Mesendoderm (in vitro differentiated cells): ENCODE data around the gene SPATA6.

Experiments
- DNase-seq: peaks from one replicate; pipeline ENCODE4 v3.0.0; 2013
- H2AK5ac ChIP-seq: 2 replicates; pipeline ENCODE4 v1.6.1; 2013; ENCODE audit warnings: low read length, inconsistent platforms
- H2BK120ac ChIP-seq: 2 replicates; pipeline ENCODE4 v1.6.1; 2013; ENCODE audit warnings: low read depth, mild to moderate bottlenecking, low read length, moderate library complexity, mixed read lengths
- H2BK15ac ChIP-seq: replicated peaks from 2 replicates; pipeline ENCODE4 v1.6.1; 2013; ENCODE audit warnings: low read depth, mild to moderate bottlenecking, moderate library complexity
- H2BK5ac ChIP-seq: 2 replicates; pipeline ENCODE4 v1.6.1; 2013; ENCODE audit warnings: low read length, inconsistent platforms
- H3K18ac ChIP-seq: 2 replicates; pipeline ENCODE4 v1.6.1; 2013; ENCODE audit warnings: mild to moderate bottlenecking, low read length, mixed read lengths
- H3K23ac ChIP-seq: one replicate; pipeline ENCODE4 v1.6.1; 2013; ENCODE audit warnings: low read length
- H3K27ac ChIP-seq: 2 replicates; pipeline ENCODE4 v1.5.1; 2013; ENCODE audit warnings: low read depth, mild to moderate bottlenecking, inconsistent platforms, low read length, moderate library complexity
- H3K27me3 ChIP-seq: 2 replicates; pipeline ENCODE4 v1.6.1; 2013; ENCODE audit warnings: low read length, control low read depth, mild to moderate bottlenecking, inconsistent platforms; ENCODE audit not compliant: insufficient read depth, poor library complexity
- H3K36me3 ChIP-seq: 2 replicates; pipeline ENCODE4 v1.6.1; 2013; ENCODE audit warnings: low read length, inconsistent platforms; ENCODE audit not compliant: control insufficient read depth, insufficient read depth
- H3K4ac ChIP-seq: one replicate; pipeline ENCODE4 v1.6.1; 2013; ENCODE audit warnings: low read depth, mild to moderate bottlenecking, low read length, moderate library complexity
- H3K4me1 ChIP-seq: 2 replicates; pipeline ENCODE4 v1.6.1; 2013; ENCODE audit warnings: low read depth, low read length, inconsistent platforms; ENCODE audit not compliant: control insufficient read depth
- H3K4me2 ChIP-seq: 2 replicates; pipeline ENCODE4 v1.6.1; 2013; ENCODE audit warnings: low read length
- H3K4me3 ChIP-seq: 2 replicates; pipeline ENCODE4 v1.5.1; 2013; ENCODE audit warnings: mild to moderate bottlenecking, low read length
- H3K56ac ChIP-seq: one replicate; pipeline ENCODE4 v1.6.1; 2013; ENCODE audit warnings: low read length
- H3K79me1 ChIP-seq: 2 replicates; pipeline ENCODE4 v1.6.1; 2013; ENCODE audit warnings: low read length, inconsistent platforms
- H3K79me2 ChIP-seq: 2 replicates; pipeline ENCODE4 v1.6.1; 2013; ENCODE audit warnings: mild to moderate bottlenecking, low read length; ENCODE audit not compliant: control insufficient read depth, insufficient read depth
- H3K9ac ChIP-seq: 2 replicates; pipeline ENCODE4 v1.6.1; 2013; ENCODE audit warnings: low read length, inconsistent platforms
- H4K5ac ChIP-seq: one replicate; pipeline ENCODE4 v1.6.1; 2013; ENCODE audit warnings: low read length
- H4K8ac ChIP-seq: one replicate; pipeline ENCODE4 v1.6.1; 2013; ENCODE audit warnings: low read depth, mild to moderate bottlenecking, control low read depth, low read length, moderate library complexity
- WGBS: extraction: QIAGEN DNeasy Blood & Tissue Kit; methylation state at CpG from one replicate; pipeline ENCODE4 v1.1.7; 2013; ENCODE audit warnings: low lambda C conversion rate, missing lambda C conversion rate; ENCODE audit not compliant: insufficient coverage; ENCODE audit errors: extremely low coverage; 5-methylcytosine and 5-hydroxymethylcytosine counted together

SPATA6 gene

DNA sequence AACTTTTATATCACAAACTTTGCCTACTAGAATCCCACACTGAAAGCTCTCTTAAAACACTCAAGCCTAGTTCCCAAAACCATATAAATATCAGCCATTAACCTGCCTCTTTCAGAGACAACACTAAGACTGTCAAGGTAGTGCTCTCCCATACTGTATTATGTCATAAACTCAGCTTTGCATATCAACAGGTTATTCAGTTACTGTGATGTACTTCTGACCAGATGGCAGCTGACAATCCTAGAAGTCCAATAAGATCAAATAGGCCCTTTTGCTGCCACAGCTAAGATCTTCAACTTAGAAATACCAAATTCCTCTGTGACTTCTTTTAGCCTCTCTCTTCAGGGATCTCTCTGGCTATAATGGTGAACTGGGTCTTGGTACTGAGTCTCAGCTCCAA, 97.2 kb downstream of the SPATA6 start:
- Histone ChIP-seq H2AK5ac (no peak overlapping the region), H2BK5ac (no peak overlapping the region), H3K79me1 (no peaks in the 10 kb centered on the region), H4K8ac (no peak overlapping the region), H3K79me2 (no peaks in the 10 kb centered on the region), H3K4me2 (no peak overlapping the region), H3K4me3 (no peak overlapping the region), H3K23ac (no peak overlapping the region), H3K9ac (no peak overlapping the region), H3K4me1 (no peaks in the 10 kb centered on the region), H3K4ac (no peak overlapping the region), H3K27ac (no peak overlapping the region), H2BK120ac (no peak overlapping the region), H4K5ac (no peak overlapping the region), H3K27me3 (no peaks in the 10 kb centered on the region), H3K18ac (no peak overlapping the region), H3K36me3 (no peaks in the 10 kb centered on the region), H2BK15ac (no peak overlapping the region), H3K56ac (no peak overlapping the region)
- no peak for DNase-seq

DNA sequence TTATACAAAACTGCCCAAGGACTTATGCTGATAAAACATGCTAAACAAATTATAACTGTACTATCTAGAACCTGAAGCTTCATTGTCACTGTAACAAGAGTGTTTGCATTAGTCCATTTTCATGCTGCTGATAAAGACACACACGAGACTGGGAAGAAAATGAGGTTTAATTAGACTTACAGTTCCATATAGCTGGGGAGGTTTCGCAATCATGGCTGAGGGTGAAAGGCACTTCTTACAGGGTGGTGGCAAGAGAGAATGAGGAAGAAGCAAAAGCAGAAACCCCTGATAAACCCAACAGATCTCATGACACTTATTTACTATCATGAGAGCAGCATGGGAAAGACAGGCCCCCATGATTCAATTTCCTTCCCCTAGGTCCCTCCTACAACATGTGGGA, 100.4 kb downstream of the SPATA6 start:
- peak; percentile 6 for DNase-seq
- no peak overlapping the region for H3K23ac ChIP-seq
- no peak overlapping the region for H4K8ac ChIP-seq

DNA sequence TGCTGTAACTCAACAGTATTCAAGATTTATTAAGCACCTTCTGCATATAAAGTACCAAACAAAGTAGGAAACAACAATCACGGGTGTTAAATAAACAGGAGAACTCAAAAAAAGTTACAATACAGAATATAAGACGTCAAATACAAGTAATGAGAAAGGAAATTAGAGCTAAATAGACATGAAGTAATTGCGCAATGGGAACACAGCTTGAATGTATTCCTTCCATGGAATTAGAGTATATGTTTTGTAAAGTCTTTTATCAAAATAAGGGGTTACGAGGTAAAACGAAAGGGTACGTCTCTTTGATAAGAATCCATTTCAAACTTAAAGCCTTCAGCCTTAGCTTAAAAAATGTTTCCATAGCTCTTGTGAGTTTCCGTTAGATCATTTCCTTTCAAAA, 109.1 kb downstream of the SPATA6 start:
- no peak overlapping the region for H3K4me2 ChIP-seq
- no peak overlapping the region for H2BK120ac ChIP-seq
- no peak overlapping the region for H3K23ac ChIP-seq
- H3K79me2 ChIP-seq = no peaks in the 10 kb centered on the region
- H3K79me1 ChIP-seq = no peaks in the 10 kb centered on the region
- no peak overlapping the region for H3K4ac ChIP-seq
- H2BK15ac ChIP-seq = no peak overlapping the region
- H3K27me3 ChIP-seq = no peaks in the 10 kb centered on the region
- no peak overlapping the region for H2BK5ac ChIP-seq
- H3K4me1 ChIP-seq = no peaks in the 10 kb centered on the region
- no peak for DNase-seq
- H3K18ac ChIP-seq = no peak overlapping the region
- no peaks in the 10 kb centered on the region for H3K36me3 ChIP-seq
- H4K5ac ChIP-seq = no peak overlapping the region
- no CpG with 5 or more reads among the region's 7 CpGs for WGBS
- no peak overlapping the region for H4K8ac ChIP-seq
- no peak overlapping the region for H3K27ac ChIP-seq
- no peak overlapping the region for H3K56ac ChIP-seq
- no peak overlapping the region for H3K4me3 ChIP-seq
- H2AK5ac ChIP-seq = no peak overlapping the region
- no peak overlapping the region for H3K9ac ChIP-seq

More for the DNA sequence above, 100.4 kb downstream of the SPATA6 start:
- Histone ChIP-seq H3K4me3 (no peak overlapping the region), H3K27ac (no peak overlapping the region), H3K4ac (no peak overlapping the region), H3K79me2 (no peaks in the 10 kb centered on the region), H2AK5ac (no peak overlapping the region), H3K56ac (no peak overlapping the region), H3K4me1 (no peaks in the 10 kb centered on the region), H2BK5ac (no peak overlapping the region), H2BK15ac (no peak overlapping the region), H2BK120ac (no peak overlapping the region), H3K4me2 (no peak overlapping the region), H3K18ac (no peak overlapping the region), H3K36me3 (no peaks in the 10 kb centered on the region), H3K27me3 (no peaks in the 10 kb centered on the region), H3K9ac (no peak overlapping the region), H4K5ac (no peak overlapping the region), H3K79me1 (no peaks in the 10 kb centered on the region)
- no CpG with 5 or more reads among the region's 2 CpGs for WGBS

DNA sequence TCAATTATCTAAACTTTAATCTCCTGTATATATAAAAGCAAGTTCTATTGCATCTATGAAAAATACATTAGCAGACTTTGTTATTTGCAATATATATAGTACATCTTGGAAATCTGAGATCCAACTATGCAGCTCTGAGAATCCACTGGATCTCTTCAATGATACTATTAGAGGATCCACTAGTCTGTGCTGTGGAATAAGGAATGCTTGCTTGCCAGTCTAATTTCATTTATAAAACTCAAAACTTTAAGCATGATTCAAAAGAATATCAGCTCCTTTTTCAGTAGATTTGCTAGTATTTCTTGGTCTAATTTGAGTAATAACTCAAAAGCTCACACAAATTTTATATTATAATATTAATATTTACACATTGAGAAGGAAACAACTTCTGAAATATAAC, 115.1 kb downstream of the SPATA6 start:
- Histone ChIP-seq H4K5ac (no peak overlapping the region), H2AK5ac (no peak overlapping the region), H3K4me3 (no peak overlapping the region), H3K79me2 (no peaks in the 10 kb centered on the region), H3K4me1 (no peaks in the 10 kb centered on the region), H4K8ac (no peak overlapping the region), H3K9ac (no peak overlapping the region), H3K27me3 (no peaks in the 10 kb centered on the region), H3K36me3 (no peaks in the 10 kb centered on the region), H2BK15ac (no peak overlapping the region), H2BK120ac (no peak overlapping the region), H2BK5ac (no peak overlapping the region), H3K4ac (no peak overlapping the region), H3K56ac (no peak overlapping the region), H3K27ac (no peak overlapping the region), H3K79me1 (no peaks in the 10 kb centered on the region), H3K23ac (no peak overlapping the region), H3K18ac (no peak overlapping the region), H3K4me2 (no peak overlapping the region)
- DNase-seq = no peak

DNA sequence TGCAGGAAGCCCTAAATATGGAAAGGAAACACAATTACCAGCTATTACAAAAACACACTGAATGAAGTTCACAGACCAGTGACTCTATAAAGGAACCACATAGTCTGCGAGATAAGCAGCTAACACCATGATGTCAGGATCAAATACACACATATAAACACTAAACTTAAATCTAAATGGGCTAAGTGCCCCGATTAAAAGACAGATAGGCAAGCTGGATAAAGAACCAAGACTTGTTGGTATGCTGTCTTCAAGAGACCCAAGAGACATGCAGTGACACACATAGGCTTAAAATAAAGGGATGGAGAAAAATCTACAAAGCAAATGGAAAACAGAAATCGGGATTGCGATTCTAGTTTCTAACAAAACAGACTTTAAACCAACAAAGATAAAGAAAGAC, 127.6 kb downstream of the SPATA6 start:
- no peaks in the 10 kb centered on the region for H3K4me1 ChIP-seq
- no CpG with 5 or more reads among the region's 4 CpGs for WGBS

DNA sequence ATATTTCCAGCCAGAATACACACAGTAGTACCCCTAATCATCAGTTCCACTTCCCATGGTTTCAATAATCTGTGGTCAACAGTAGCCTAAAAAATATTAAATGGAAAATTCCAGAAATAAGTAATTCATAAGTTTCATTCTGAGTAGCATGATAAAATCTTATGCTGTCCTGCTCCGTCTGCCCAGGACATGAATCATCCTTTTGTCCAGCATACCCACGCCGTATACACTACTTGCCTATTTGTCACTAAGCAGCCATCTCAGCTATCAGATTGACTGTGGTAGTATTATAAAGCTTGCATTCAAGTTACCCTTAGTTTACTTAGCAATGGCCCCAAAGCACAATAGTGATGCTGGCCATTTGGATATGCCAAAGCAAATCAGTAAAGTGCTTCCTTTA, 130.8 kb downstream of the SPATA6 start:
- no CpG with 5 or more reads among the region's 3 CpGs for WGBS
- no peak overlapping the region for H4K8ac ChIP-seq

More for the DNA sequence above, 127.6 kb downstream of the SPATA6 start:
- H2BK5ac ChIP-seq = no peak overlapping the region
- DNase-seq = no peak
- H4K8ac ChIP-seq = no peak overlapping the region
- H2BK15ac ChIP-seq = no peak overlapping the region
- no peak overlapping the region for H3K18ac ChIP-seq
- no peak overlapping the region for H2AK5ac ChIP-seq
- no peak overlapping the region for H3K9ac ChIP-seq
- no peak overlapping the region for H3K4me3 ChIP-seq
- H3K36me3 ChIP-seq = no peaks in the 10 kb centered on the region
- no peak overlapping the region for H2BK120ac ChIP-seq
- H3K79me2 ChIP-seq = no peaks in the 10 kb centered on the region
- H3K23ac ChIP-seq = no peak overlapping the region
- H3K27ac ChIP-seq = no peak overlapping the region
- H3K4me2 ChIP-seq = no peak overlapping the region
- H3K4ac ChIP-seq = no peak overlapping the region
- H3K27me3 ChIP-seq = no peaks in the 10 kb centered on the region
- H3K56ac ChIP-seq = no peak overlapping the region
- no peaks in the 10 kb centered on the region for H3K79me1 ChIP-seq
- H4K5ac ChIP-seq = no peak overlapping the region

More for the DNA sequence above, 130.8 kb downstream of the SPATA6 start:
- Histone ChIP-seq H2BK120ac (no peak overlapping the region), H3K27me3 (no peaks in the 10 kb centered on the region), H3K18ac (no peak overlapping the region), H3K4ac (no peak overlapping the region), H3K79me1 (no peaks in the 10 kb centered on the region), H3K4me2 (no peak overlapping the region), H3K56ac (no peak overlapping the region), H3K27ac (no peak overlapping the region), H3K79me2 (no peaks in the 10 kb centered on the region), H3K36me3 (no peaks in the 10 kb centered on the region), H4K5ac (no peak overlapping the region), H3K4me1 (no peaks in the 10 kb centered on the region), H3K9ac (no peak overlapping the region), H3K4me3 (no peak overlapping the region), H2AK5ac (no peak overlapping the region), H2BK5ac (no peak overlapping the region), H2BK15ac (no peak overlapping the region), H3K23ac (no peak overlapping the region)
- DNase-seq = no peak
